BLaER1 treated with 17β-estradiol and CSF1 and Interleukin-3, amounts not matched to agents 10 nM and 100 nM (cell line): ENCODE measurements around the gene NDUFAF2.

Source experiments
- H3K27ac ChIP-seq, 11 experiments: shearing (Covaris generic); formaldehyde crosslinking; 2 replicates each; pipeline ENCODE4 v1.8.1; 2022
- H3K27me3 ChIP-seq, 11 experiments: shearing (Covaris generic); formaldehyde crosslinking; 2 replicates each; pipeline ENCODE4 v1.8.1; 2022
- H3K36me3 ChIP-seq, 11 experiments: shearing (Covaris generic); formaldehyde crosslinking; 2 replicates each; pipeline ENCODE4 v1.8.1; 2022
- H3K4me1 ChIP-seq, 10 experiments: shearing (Covaris generic); formaldehyde crosslinking; 2 replicates each; pipeline ENCODE4 v1.8.1; 2022
- H3K4me2 ChIP-seq, 11 experiments: shearing (Covaris generic); formaldehyde crosslinking; 2 replicates each; pipeline ENCODE4 v1.8.1; 2022
- H3K4me3 ChIP-seq, 10 experiments: shearing (Covaris generic); formaldehyde crosslinking; 2 replicates each; pipeline ENCODE4 v1.8.1; 2022
- H3K9ac ChIP-seq, 11 experiments: shearing (Covaris generic); formaldehyde crosslinking; 2 replicates each; pipeline ENCODE4 v1.8.1; 2022
- H3K9me3 ChIP-seq, 11 experiments: shearing (Covaris generic); formaldehyde crosslinking; replicated peaks in 1 of 11; 2 replicates each; pipeline ENCODE4 v1.8.1; 2022
- H4K20me1 ChIP-seq, 11 experiments: shearing (Covaris generic); formaldehyde crosslinking; 2 replicates each; pipeline ENCODE4 v1.8.1; 2022
- Cebpa-rat ChIP-seq, 11 experiments: shearing (Covaris generic); IDR thresholded peaks; 2 replicates each; pipeline ENCODE4 v1.8.1; 2022

NDUFAF2 gene

GRCh38 chr5:61047346-61047745, 102.3 kb downstream of the NDUFAF2 start:
- no peak overlapping the region for H3K4me3 ChIP-seq
- H3K4me1 ChIP-seq: no peaks in the 10 kb centered on the region
- TF ChIP-seq Cebpa-rat (IDR thresholded peaks at IDR 0.05): no peak
- no peak overlapping the region for H3K4me2 ChIP-seq
- peaks cover 0 to 14% (median 4%) of the 10 kb centered on the region in 11 experiments; a peak in 8 of 22 replicates for H3K36me3 ChIP-seq
- H4K20me1 ChIP-seq: no peaks in the 10 kb centered on the region
- no peak overlapping the region for H3K9ac ChIP-seq
- no peak overlapping the region for H3K27ac ChIP-seq
- H3K27me3 ChIP-seq: no peaks in the 10 kb centered on the region
- peaks cover 10 to 16% (median 12%) of the 10 kb centered on the region in 11 experiments for H3K9me3 ChIP-seq

DNA sequence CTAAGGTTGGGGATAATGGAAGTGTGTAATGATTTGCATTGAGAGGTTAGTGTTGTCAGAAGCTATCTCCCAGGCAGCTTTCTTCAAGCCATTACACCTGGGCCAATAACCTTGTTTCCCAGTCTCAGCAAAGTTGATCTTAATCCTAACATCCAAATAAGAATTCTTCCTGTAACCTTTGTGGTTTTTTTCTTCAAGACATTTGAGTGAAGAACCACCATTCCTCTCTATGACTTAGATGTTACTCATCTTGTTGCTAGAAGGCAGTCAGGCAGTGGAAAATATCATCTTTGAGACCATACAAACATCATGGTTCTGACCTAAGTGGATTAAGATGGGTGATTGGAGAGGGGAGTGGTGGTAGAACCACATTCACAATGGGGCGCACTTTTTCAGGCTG, 103.5 kb downstream of the NDUFAF2 start:
- no peak overlapping the region for H3K27ac ChIP-seq
- no peak for TF ChIP-seq Cebpa-rat (IDR thresholded peaks at IDR 0.05)
- no peak overlapping the region for H3K4me3 ChIP-seq
- H3K9me3 ChIP-seq: peaks cover 9 to 13% (median 12%) of the 10 kb centered on the region in 11 experiments
- H3K36me3 ChIP-seq: peaks cover 0 to 8% (median 4%) of the 10 kb centered on the region in 11 experiments; a peak in 7 of 22 replicates
- H3K9ac ChIP-seq: no peak overlapping the region
- no peaks in the 10 kb centered on the region for H3K4me1 ChIP-seq
- no peaks in the 10 kb centered on the region for H3K27me3 ChIP-seq
- H3K4me2 ChIP-seq: no peak overlapping the region
- no peaks in the 10 kb centered on the region for H4K20me1 ChIP-seq

GRCh38 chr5:61050292-61050691, 105.3 kb downstream of the NDUFAF2 start:
- Histone ChIP-seq H3K36me3 (peaks cover 0 to 4% (median 0%) of the 10 kb centered on the region in 11 experiments; a peak in 1 of 22 replicates), H3K27me3 (no peaks in the 10 kb centered on the region), H4K20me1 (peaks cover 0 to 5% (median 0%) of the 10 kb centered on the region in 11 experiments; a peak in 1 of 22 replicates), H3K27ac (no peak overlapping the region), H3K4me3 (no peak overlapping the region), H3K4me1 (no peaks in the 10 kb centered on the region), H3K4me2 (no peak overlapping the region), H3K9ac (no peak overlapping the region), H3K9me3 (no peaks in the 10 kb centered on the region)
- TF ChIP-seq Cebpa-rat (IDR thresholded peaks at IDR 0.05): no peak

GRCh38 chr5:61051267-61051666, 106.3 kb downstream of the NDUFAF2 start:
- H3K9me3 ChIP-seq: no peaks in the 10 kb centered on the region
- H3K4me1 ChIP-seq: no peaks in the 10 kb centered on the region
- no peaks in the 10 kb centered on the region for H3K27me3 ChIP-seq
- no peak overlapping the region for H3K4me2 ChIP-seq
- no peak for TF ChIP-seq Cebpa-rat (IDR thresholded peaks at IDR 0.05)
- 0 out of 22 replicates have a peak, but pooled peaks cover 0 to 4% (median 0%) of the 10 kb centered on the region in 11 experiments for H3K36me3 ChIP-seq
- peaks cover 0 to 5% (median 0%) of the 10 kb centered on the region in 11 experiments; a peak in 1 of 22 replicates for H4K20me1 ChIP-seq
- H3K27ac ChIP-seq: no peak overlapping the region
- no peak overlapping the region for H3K9ac ChIP-seq
- no peak overlapping the region for H3K4me3 ChIP-seq

- H3K36me3 ChIP-seq: no peaks in the 10 kb centered on the region
- H3K4me3 ChIP-seq: no peak overlapping the region
- no peak for TF ChIP-seq Cebpa-rat (IDR thresholded peaks at IDR 0.05)
- no peaks in the 10 kb centered on the region for H3K4me1 ChIP-seq
- H3K9me3 ChIP-seq: no peaks in the 10 kb centered on the region
- no peak overlapping the region for H3K9ac ChIP-seq
- H3K27ac ChIP-seq: no peak overlapping the region
- no peak overlapping the region for H3K4me2 ChIP-seq
- no peaks in the 10 kb centered on the region for H3K27me3 ChIP-seq
- H4K20me1 ChIP-seq: peaks cover 0 to 5% (median 0%) of the 10 kb centered on the region in 11 experiments; a peak in 1 of 22 replicates
Measured at GRCh38 chr5:61052882-61053281, 107.9 kb downstream of the NDUFAF2 start.

GRCh38 chr5:61053937-61054336, 108.9 kb downstream of the NDUFAF2 start:
- Histone ChIP-seq H3K4me1 (no peaks in the 10 kb centered on the region), H3K4me3 (no peak overlapping the region)
- TF ChIP-seq Cebpa-rat (IDR thresholded peaks at IDR 0.05): no peak

GRCh38 chr5:61055434-61056006, 110.5 kb downstream of the NDUFAF2 start:
- Histone ChIP-seq H3K4me1 (no peaks in the 10 kb centered on the region), H3K4me3 (no peak overlapping the region), H3K4me2 (no peak overlapping the region), H3K27me3 (no peaks in the 10 kb centered on the region), H3K27ac (no peak overlapping the region), H3K9ac (no peak overlapping the region), H3K36me3 (peaks cover 0 to 3% (median 0%) of the 10 kb centered on the region in 11 experiments; a peak in 2 of 22 replicates), H4K20me1 (peaks cover 0 to 5% (median 0%) of the 10 kb centered on the region in 11 experiments; a peak in 1 of 22 replicates), H3K9me3 (no peaks in the 10 kb centered on the region)
- TF ChIP-seq Cebpa-rat (IDR thresholded peaks at IDR 0.05): no peak

More at GRCh38 chr5:61053937-61054336, 108.9 kb downstream of the NDUFAF2 start:
- H3K36me3 ChIP-seq: no peaks in the 10 kb centered on the region
- no peak overlapping the region for H3K4me2 ChIP-seq
- H3K9ac ChIP-seq: no peak overlapping the region
- no peaks in the 10 kb centered on the region for H3K9me3 ChIP-seq
- peaks cover 0 to 5% (median 0%) of the 10 kb centered on the region in 11 experiments; a peak in 1 of 22 replicates for H4K20me1 ChIP-seq
- no peaks in the 10 kb centered on the region for H3K27me3 ChIP-seq
- no peak overlapping the region for H3K27ac ChIP-seq

GRCh38 chr5:61059499-61059898, 114.5 kb downstream of the NDUFAF2 start:
- no peak overlapping the region for H3K4me3 ChIP-seq
- no peak overlapping the region for H3K9ac ChIP-seq
- H3K36me3 ChIP-seq: peaks cover 0 to 23% (median 6%) of the 10 kb centered on the region in 11 experiments; a peak in 10 of 22 replicates
- H3K27ac ChIP-seq: no peak overlapping the region
- no peaks in the 10 kb centered on the region for H3K27me3 ChIP-seq
- H3K4me2 ChIP-seq: no peak overlapping the region
- peaks cover 0 to 2% (median 0%) of the 10 kb centered on the region in 11 experiments; a peak in 1 of 22 replicates for H4K20me1 ChIP-seq
- H3K9me3 ChIP-seq: peaks cover 21 to 33% (median 25%) of the 10 kb centered on the region in 11 experiments
- no peak for TF ChIP-seq Cebpa-rat (IDR thresholded peaks at IDR 0.05)
- peaks cover 0 to 17% (median 4%) of the 10 kb centered on the region in 10 experiments; a peak in 11 of 20 replicates for H3K4me1 ChIP-seq

DNA sequence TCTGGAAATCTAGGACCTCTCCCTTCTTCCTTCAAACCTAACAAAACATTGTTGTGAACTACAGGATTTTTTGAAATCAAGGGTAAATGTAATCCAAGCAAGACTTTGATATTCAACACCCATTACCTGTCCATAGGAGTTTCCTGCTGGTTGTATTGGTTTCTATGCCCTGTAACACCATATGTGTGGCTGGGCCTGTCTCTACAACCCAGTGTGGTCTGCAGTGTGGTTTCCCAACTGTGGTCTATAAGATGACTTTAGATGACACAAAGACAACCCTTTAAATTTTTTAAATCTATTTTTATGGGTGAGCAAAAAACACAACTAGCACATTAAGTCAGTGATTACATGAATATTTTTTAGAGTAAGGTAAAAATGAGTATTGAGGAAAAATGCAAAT, 124.1 kb downstream of the NDUFAF2 start:
- Histone ChIP-seq H3K4me3 (no peak overlapping the region), H3K27ac (no peak overlapping the region), H3K4me1 (peaks cover 0 to 11% (median 4%) of the 10 kb centered on the region in 10 experiments; a peak in 10 of 20 replicates), H3K36me3 (peaks cover 10 to 13% (median 11%) of the 10 kb centered on the region in 11 experiments; a peak in 18 of 22 replicates), H4K20me1 (no peaks in the 10 kb centered on the region), H3K9me3 (peaks cover 0 to 14% (median 7%) of the 10 kb centered on the region in 11 experiments; a peak in 11 of 22 replicates), H3K9ac (no peak overlapping the region), H3K27me3 (no peaks in the 10 kb centered on the region), H3K4me2 (no peak overlapping the region)
- no peak for TF ChIP-seq Cebpa-rat (IDR thresholded peaks at IDR 0.05)
